Neural progenitor cell (in vitro differentiated cells): ENCODE results near the gene SDC4. TPM values are rescaled to one million over a fixed set of nuclear protein-coding genes. Genes with fewer than 3 reads are reported as not detected.

Source experiments
- DNase-seq: peaks from one replicate; pipeline ENCODE4 v3.0.0-alpha.2; 2016; ENCODE audit warnings: low spot score
- H2AFZ ChIP-seq: fragments of 200-600 bp; sonication (generic); replicated peaks from 2 replicates; pipeline ENCODE4 v1.6.1; 2016; ENCODE audit warnings: antibody characterized with exemption
- H3F3A ChIP-seq: fragments of 200-600 bp; sonication (generic); 2 replicates; pipeline ENCODE4 v1.6.1; 2016; ENCODE audit warnings: antibody characterized with exemption, low read depth
- H3K27ac ChIP-seq: fragments of 200-600 bp; sonication (generic); 2 replicates; pipeline ENCODE4 v1.5.1; 2016; ENCODE audit warnings: mild to moderate bottlenecking
- H3K27me3 ChIP-seq: fragments of 200-600 bp; sonication (generic); 2 replicates; pipeline ENCODE4 v1.6.1; 2016; ENCODE audit warnings: mild to moderate bottlenecking, moderate library complexity
- H3K36me3 ChIP-seq: fragments of 200-600 bp; sonication (generic); 2 replicates; pipeline ENCODE4 v1.5.1; 2016
- H3K4me1 ChIP-seq: fragments of 200-600 bp; sonication (generic); 2 replicates; pipeline ENCODE4 v1.6.1; 2016; ENCODE audit warnings: mixed run types
- H3K4me2 ChIP-seq: fragments of 200-600 bp; sonication (generic); 2 replicates; pipeline ENCODE4 v1.6.1; 2016
- H3K4me3 ChIP-seq: fragments of 200-600 bp; sonication (generic); 2 replicates; pipeline ENCODE4 v1.5.1; 2016
- H3K79me2 ChIP-seq: fragments of 200-600 bp; sonication (generic); 2 replicates; pipeline ENCODE4 v1.6.1; 2016; ENCODE audit warnings: low read depth
- H3K9ac ChIP-seq: fragments of 200-600 bp; sonication (generic); 2 replicates; pipeline ENCODE4 v1.6.1; 2016
- H3K9me3 ChIP-seq: fragments of 200-600 bp; sonication (generic); 2 replicates; pipeline ENCODE4 v1.5.1; 2016; ENCODE audit warnings: low read depth
- H4K20me1 ChIP-seq: fragments of 200-600 bp; sonication (generic); 2 replicates; pipeline ENCODE4 v1.6.1; 2016; ENCODE audit warnings: low read depth
- H3K27ac Mint-ChIP-seq: 3 replicates; pipeline ENCODE4 v1.8.0; 2021; ENCODE audit warnings: mixed read lengths
- H3K27me3 Mint-ChIP-seq: 2 replicates; pipeline ENCODE4 v1.8.0; 2022; ENCODE audit warnings: low read depth, mild to moderate bottlenecking, inconsistent platforms, moderate library complexity, mixed read lengths; ENCODE audit not compliant: insufficient read depth
- H3K36me3 Mint-ChIP-seq: 3 replicates; pipeline ENCODE4 v1.8.0; 2021; ENCODE audit warnings: mixed read lengths
- H3K4me1 Mint-ChIP-seq: 3 replicates; pipeline ENCODE4 v1.8.0; 2021; ENCODE audit warnings: mixed read lengths
- H3K4me3 Mint-ChIP-seq: 3 replicates; pipeline ENCODE4 v1.8.0; 2021; ENCODE audit warnings: mild to moderate bottlenecking, moderate library complexity, mixed read lengths
- H3K9me3 Mint-ChIP-seq: 3 replicates; pipeline ENCODE4 v1.8.0; 2020; ENCODE audit warnings: mixed read lengths
- CTCF ChIP-seq: fragments of 200-600 bp; sonication (generic); IDR thresholded peaks from 2 replicates; pipeline ENCODE4 v1.5.1; 2017; ENCODE audit warnings: antibody characterized with exemption, mild to moderate bottlenecking
- EZH2 ChIP-seq: fragments of 200-600 bp; sonication (generic); IDR thresholded peaks from 2 replicates; pipeline ENCODE4 v1.6.1; 2017; ENCODE audit warnings: antibody characterized with exemption, mild to moderate bottlenecking, moderate library complexity
- EZH2phosphoT487 ChIP-seq: fragments of 200-600 bp; sonication (generic); IDR thresholded peaks from 2 replicates; pipeline ENCODE4 v1.6.1; 2017; ENCODE audit warnings: antibody characterized with exemption
- total RNA-seq: library from RNA; depleted of rRNA; stranded (reverse); fragments of >200 nt; gene quantifications from 2 replicates; pipeline ENCODE4 v1.2.3, GENCODE V29; 2015; ENCODE audit warnings: low replicate concordance

The SDC4 gene
- total RNA-seq, 1 donor from 2014 or later = 19.3 TPM

GRCh38 chr20:45294003-45294368 is 54.2 kb downstream of the SDC4 start:
- TF ChIP-seq CTCF (no peak), EZH2 (no peak), EZH2phosphoT487 (no peak)
- Mint-ChIP-seq H3K27ac (no peak overlapping the region), H3K4me1 (peaks cover 12% of the 10 kb centered on the region), H3K36me3 (no peaks in the 10 kb centered on the region), H3K9me3 (peaks cover 15% of the 10 kb centered on the region), H3K4me3 (peak overlapping the region; percentile 82), H3K27me3 (peaks cover 11% of the 10 kb centered on the region)
- Histone ChIP-seq H3K9me3 (peaks cover 10% of the 10 kb centered on the region), H3K36me3 (no peaks in the 10 kb centered on the region), H3K9ac (no peak overlapping the region), H3K4me3 (no peak overlapping the region), H3F3A (peaks cover 19% of the 10 kb centered on the region), H3K4me2 (no peak overlapping the region), H3K27ac (no peak overlapping the region), H4K20me1 (no peaks in the 10 kb centered on the region), H3K27me3 (peaks cover 45% of the 10 kb centered on the region), H3K4me1 (no peaks in the 10 kb centered on the region), H3K79me2 (no peaks in the 10 kb centered on the region), H2AFZ (no peak overlapping the region)
- DNase-seq = no peak

DNA sequence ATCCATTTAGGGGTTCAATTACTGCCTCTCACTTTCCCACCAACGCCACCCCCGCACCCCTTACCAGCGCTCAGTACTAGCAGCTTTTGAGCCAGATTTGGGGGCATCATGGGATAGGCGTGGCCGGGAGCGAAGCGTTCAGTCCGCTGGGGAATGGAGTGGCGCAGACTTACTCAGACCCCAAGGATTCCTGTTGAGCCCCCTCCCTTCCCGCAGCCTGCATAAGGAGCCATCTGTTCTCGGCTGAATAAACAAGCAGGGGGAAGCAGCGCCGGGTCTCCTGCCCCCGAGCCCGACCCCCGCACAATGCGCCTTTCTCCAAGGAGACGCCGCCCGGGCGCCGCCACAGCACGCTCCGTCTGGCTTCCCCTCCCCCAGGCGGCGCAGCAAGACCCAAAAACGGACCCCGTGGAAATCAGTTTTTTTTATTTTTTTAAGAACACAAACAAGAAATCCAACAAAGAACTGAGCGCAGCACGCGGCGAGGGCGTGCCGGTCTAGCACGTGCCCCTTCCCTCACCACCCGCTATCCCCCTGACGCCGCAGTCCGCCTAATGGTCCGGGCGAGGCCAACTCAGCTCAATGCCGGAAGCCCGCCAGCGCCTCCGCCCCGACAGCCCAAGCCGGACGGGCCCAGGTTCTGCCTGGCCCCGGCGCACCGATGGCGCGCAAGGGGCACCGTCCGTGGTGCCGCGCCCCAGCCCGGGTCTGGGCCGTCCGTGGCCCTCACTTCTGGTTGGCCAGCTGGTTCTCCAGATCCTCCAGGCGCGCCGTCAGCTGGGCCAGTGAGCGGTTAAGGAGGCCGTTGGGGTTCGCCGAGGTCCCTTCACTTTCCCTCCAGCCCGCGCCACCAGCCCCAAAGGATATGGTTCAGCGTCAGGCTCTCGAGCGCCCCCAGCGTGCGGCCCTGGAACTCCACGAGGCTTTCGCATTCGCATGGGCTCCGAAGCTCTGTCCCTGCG is 54.9 kb downstream of the SDC4 start:
- no peak for TF ChIP-seq EZH2
- no peak for TF ChIP-seq EZH2phosphoT487
- TF ChIP-seq CTCF = peak; percentile 83
- Histone ChIP-seq H3F3A (peaks cover 19% of the 10 kb centered on the region), H3K9me3 (peaks cover 10% of the 10 kb centered on the region), H3K9ac (no peak overlapping the region), H3K27ac (no peak overlapping the region), H3K27me3 (peaks cover 45% of the 10 kb centered on the region), H2AFZ (peak overlapping the region; percentile 99), H3K4me1 (no peaks in the 10 kb centered on the region), H3K79me2 (no peaks in the 10 kb centered on the region), H3K4me3 (peak overlapping the region; percentile 53), H3K36me3 (no peaks in the 10 kb centered on the region), H4K20me1 (no peaks in the 10 kb centered on the region), H3K4me2 (peak overlapping the region; percentile 75)
- H3K4me1 Mint-ChIP-seq = peaks cover 12% of the 10 kb centered on the region
- DNase-seq = peak; percentile 90
- no peak overlapping the region for H3K27ac Mint-ChIP-seq
- no peaks in the 10 kb centered on the region for H3K36me3 Mint-ChIP-seq
- peaks cover 15% of the 10 kb centered on the region for H3K9me3 Mint-ChIP-seq
- H3K27me3 Mint-ChIP-seq = peaks cover 16% of the 10 kb centered on the region
- H3K4me3 Mint-ChIP-seq = peak overlapping the region; percentile 83

GRCh38 chr20:45292343-45292742 is 55.9 kb downstream of the SDC4 start:
- Histone ChIP-seq H3K4me3 (no peak overlapping the region), H2AFZ (no peak overlapping the region), H3K79me2 (no peaks in the 10 kb centered on the region), H4K20me1 (no peaks in the 10 kb centered on the region), H3F3A (peaks cover 19% of the 10 kb centered on the region), H3K9ac (no peak overlapping the region), H3K9me3 (peaks cover 10% of the 10 kb centered on the region), H3K27me3 (peaks cover 45% of the 10 kb centered on the region), H3K36me3 (no peaks in the 10 kb centered on the region), H3K4me2 (no peak overlapping the region), H3K27ac (no peak overlapping the region), H3K4me1 (no peaks in the 10 kb centered on the region)
- Mint-ChIP-seq H3K9me3 (peaks cover 15% of the 10 kb centered on the region), H3K36me3 (no peaks in the 10 kb centered on the region), H3K4me1 (peaks cover 12% of the 10 kb centered on the region), H3K27me3 (peaks cover 16% of the 10 kb centered on the region), H3K4me3 (peak overlapping the region; percentile 83), H3K27ac (no peak overlapping the region)
- TF ChIP-seq EZH2phosphoT487 (no peak), EZH2 (no peak), CTCF (no peak)
- no peak for DNase-seq
